Liver (tissue), 9 donors: Measurements from ENCODE around the gene KPNB1. TPM values are rescaled to one million over a fixed set of nuclear protein-coding genes. Genes with fewer than 3 reads are reported as not detected.

ENCODE experiments used
- DNase-seq: peaks from one replicate; pipeline ENCODE4 v3.0.0-alpha.2; 2017; ENCODE audit warnings: low spot score
- H3K27ac ChIP-seq, 2 donors: one replicate each; pipeline ENCODE4 v1.7.0; 2013; ENCODE audit warnings: inconsistent platforms in 2 of 2, low read length in 2 of 2, control low read depth in 1 of 2, low read depth in 1 of 2, mild to moderate bottlenecking in 1 of 2
- H3K27me3 ChIP-seq, 4 donors: one replicate each; pipeline versions ENCODE4 v1.6.1 to v1.7.0; 2013; ENCODE audit warnings: low read length in 3 of 4, inconsistent platforms in 1 of 4, mild to moderate bottlenecking in 1 of 4, moderate library complexity in 1 of 4; ENCODE audit not compliant: control insufficient read depth in 4 of 4, insufficient read depth in 4 of 4
- H3K36me3 ChIP-seq, 4 donors: one replicate each; pipeline versions ENCODE4 v1.6.1 to v1.7.0; 2013; ENCODE audit warnings: low read length in 3 of 4, mild to moderate bottlenecking in 3 of 4, low read depth in 1 of 4, moderate library complexity in 1 of 4; ENCODE audit not compliant: control insufficient read depth in 4 of 4, insufficient read depth in 3 of 4
- H3K4me1 ChIP-seq, 4 donors: one replicate each; pipeline versions ENCODE4 v1.6.1 to v1.7.0; 2013; ENCODE audit warnings: low read length in 3 of 4, mild to moderate bottlenecking in 3 of 4, moderate library complexity in 1 of 4; ENCODE audit not compliant: control insufficient read depth in 4 of 4, insufficient read depth in 4 of 4
- H3K4me3 ChIP-seq, 3 donors: one replicate each; pipeline versions ENCODE4 v1.6.1 to v1.7.0; 2013; ENCODE audit warnings: low read length in 3 of 3, control low read depth in 1 of 3, low read depth in 1 of 3, mild to moderate bottlenecking in 1 of 3
- H3K9ac ChIP-seq, 2 donors: one replicate each; pipeline ENCODE4 v1.7.0; 2013; ENCODE audit warnings: low read length in 2 of 2, mild to moderate bottlenecking in 2 of 2, moderate library complexity in 2 of 2, control low read depth in 1 of 2, low read depth in 1 of 2
- H3K9me3 ChIP-seq, 4 donors: one replicate each; pipeline versions ENCODE4 v1.6.1 to v1.7.0; 2013; ENCODE audit warnings: low read length in 3 of 4; ENCODE audit not compliant: control insufficient read depth in 4 of 4
- EGR1 ChIP-seq, 2 donors: IDR thresholded peaks; 2 replicates each; pipeline ENCODE4 v1.6.1; 2016 to 2018; ENCODE audit warnings: antibody characterized with exemption in 2 of 2, low read depth in 2 of 2
- FOXA1 ChIP-seq: IDR thresholded peaks from 2 replicates; pipeline ENCODE4 v1.6.1; 2016; ENCODE audit warnings: antibody characterized with exemption
- FOXA2 ChIP-seq: IDR thresholded peaks from 2 replicates; pipeline ENCODE4 v1.6.1; 2016; ENCODE audit warnings: antibody characterized with exemption
- GABPA ChIP-seq, 2 donors: IDR thresholded peaks in 1 of 2; conservative IDR thresholded peaks in 1 of 2; 2 replicates each; pipeline ENCODE4 v1.6.1; 2016; ENCODE audit warnings: antibody characterized with exemption in 2 of 2, mild to moderate bottlenecking in 1 of 2, moderate library complexity in 1 of 2
- HNF4G ChIP-seq: IDR thresholded peaks from 2 replicates; pipeline ENCODE4 v1.6.1; 2016; ENCODE audit warnings: antibody characterized with exemption
- NR2F2 ChIP-seq: IDR thresholded peaks from 2 replicates; pipeline ENCODE4 v1.6.1; 2016; ENCODE audit warnings: antibody characterized with exemption
- RAD21 ChIP-seq, 2 donors: IDR thresholded peaks; 2 replicates each; pipeline ENCODE4 v1.6.1; 2016; ENCODE audit warnings: antibody characterized with exemption in 2 of 2, mild to moderate bottlenecking in 2 of 2
- RXRA ChIP-seq, 2 donors: IDR thresholded peaks; 2 replicates each; pipeline ENCODE4 v1.6.1; 2017 to 2018; ENCODE audit warnings: antibody characterized with exemption in 2 of 2, mild to moderate bottlenecking in 1 of 2
- SP1 ChIP-seq: IDR thresholded peaks from 2 replicates; pipeline ENCODE4 v1.6.1; 2018; ENCODE audit warnings: antibody characterized with exemption, mild to moderate bottlenecking
- TAF1 ChIP-seq: conservative IDR thresholded peaks from 2 replicates; pipeline ENCODE4 v1.6.1; 2016; ENCODE audit warnings: antibody characterized with exemption, mild to moderate bottlenecking
- YY1 ChIP-seq: IDR thresholded peaks from 2 replicates; pipeline ENCODE4 v1.6.1; 2016; ENCODE audit warnings: antibody characterized with exemption, mild to moderate bottlenecking
- WGBS: extraction: QIAGEN DNeasy Blood & Tissue Kit; methylation state at CpG from one replicate; pipeline ENCODE4 v1.1.7; 2013; 5-methylcytosine and 5-hydroxymethylcytosine counted together
- polyA plus RNA-seq, 2 donors: library from polyadenylated mRNA; stranded (reverse) in 1 of 2; unstranded in 1 of 2; fragments of 200-250 nt in 1 of 2; fragments of >200 nt in 1 of 2; fragmentation: Nextera tagmentation in 1 of 2; extraction: Ambion mirVana in 1 of 2; gene quantifications; one replicate each; pipeline versions ENCODE4 v1.2.1 to v1.2.3, GENCODE V29; 2013 to 2015
- total RNA-seq, 2 donors: library from RNA; depleted of rRNA; stranded (reverse); fragments of >200 nt; gene quantifications; one replicate each; pipeline ENCODE4 v1.2.3, GENCODE V29; 2014
- TF ChIP-seq, protein P1 (sequence below): IDR thresholded peaks from 2 replicates; pipeline ENCODE4 v1.6.1; 2016; ENCODE audit warnings: antibody characterized with exemption
- TF ChIP-seq, protein P2 (sequence below): IDR thresholded peaks from 2 replicates; pipeline ENCODE4 v1.6.1; 2016; ENCODE audit warnings: antibody characterized with exemption, mild to moderate bottlenecking
- TF ChIP-seq, protein P3 (sequence below): IDR thresholded peaks from 2 replicates; pipeline ENCODE4 v1.6.1; 2016; ENCODE audit warnings: antibody characterized with exemption
- TF ChIP-seq, protein P4 (sequence below): fragments of 150-350 bp; IDR thresholded peaks from 2 replicates; pipeline ENCODE4 v1.5.1; 2017; ENCODE audit warnings: improper control_type of control experiment, low read depth, low read length; ENCODE audit not compliant: missing input control
- TF ChIP-seq, protein P5 (sequence below): IDR thresholded peaks from 2 replicates; pipeline ENCODE4 v1.6.1; 2016; ENCODE audit warnings: antibody characterized with exemption
- donor health status: healthy.
- donor health status: healthy.
- donor health status: healthy.
- donor health status: healthy.
- donor health status: healthy.

KPNB1 gene
- total and polyA plus RNA-seq, 4 donors = 27.6 to 114 (median 75.0) TPM

DNA sequence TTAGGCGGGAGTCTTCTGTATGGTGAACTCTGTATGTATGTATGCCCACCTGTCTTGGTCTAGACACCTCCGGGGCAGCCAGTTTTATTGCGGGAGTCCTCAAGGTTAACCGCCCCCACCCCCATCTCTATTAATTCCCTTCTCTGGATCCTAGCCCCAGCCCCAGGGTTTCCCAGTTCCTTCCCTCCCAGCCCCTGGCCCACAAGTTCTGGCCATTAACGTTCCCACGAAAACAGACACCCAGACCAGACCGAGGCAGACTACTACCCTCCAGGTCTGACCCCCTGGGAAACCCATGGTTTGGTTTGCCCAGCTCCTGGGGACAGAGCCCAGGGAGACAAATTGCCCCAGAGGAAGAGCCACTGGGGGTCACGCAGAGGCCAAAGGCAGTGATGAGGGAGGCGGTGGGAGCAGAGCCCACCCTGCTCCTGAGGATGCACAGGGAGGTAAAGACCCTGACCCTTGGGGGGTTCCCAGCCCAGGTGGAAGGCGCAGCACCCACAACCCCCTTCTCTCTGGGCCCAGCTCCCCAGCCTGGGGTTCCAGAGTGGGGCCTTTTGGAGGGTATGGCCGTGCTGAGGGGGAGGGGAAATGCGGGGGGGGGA, 52.8 kb downstream of the KPNB1 start:
- H3K4me1 ChIP-seq = no peaks in the 10 kb centered on the region
- no peak overlapping the region for H3K9ac ChIP-seq
- no peaks in the 10 kb centered on the region for H3K36me3 ChIP-seq
- no peak overlapping the region for H3K27ac ChIP-seq
- 84% methylated on average over 12 of the region's 12 CpGs for WGBS
- H3K27me3 ChIP-seq = no peaks in the 10 kb centered on the region
- H3K4me3 ChIP-seq = no peak overlapping the region
- TF ChIP-seq FOXA2 = no peak
- TF ChIP-seq FOXA1 = no peak
- no peak for TF ChIP-seq RXRA (IDR thresholded peaks at IDR 0.05)
- TF ChIP-seq, protein P1, sequence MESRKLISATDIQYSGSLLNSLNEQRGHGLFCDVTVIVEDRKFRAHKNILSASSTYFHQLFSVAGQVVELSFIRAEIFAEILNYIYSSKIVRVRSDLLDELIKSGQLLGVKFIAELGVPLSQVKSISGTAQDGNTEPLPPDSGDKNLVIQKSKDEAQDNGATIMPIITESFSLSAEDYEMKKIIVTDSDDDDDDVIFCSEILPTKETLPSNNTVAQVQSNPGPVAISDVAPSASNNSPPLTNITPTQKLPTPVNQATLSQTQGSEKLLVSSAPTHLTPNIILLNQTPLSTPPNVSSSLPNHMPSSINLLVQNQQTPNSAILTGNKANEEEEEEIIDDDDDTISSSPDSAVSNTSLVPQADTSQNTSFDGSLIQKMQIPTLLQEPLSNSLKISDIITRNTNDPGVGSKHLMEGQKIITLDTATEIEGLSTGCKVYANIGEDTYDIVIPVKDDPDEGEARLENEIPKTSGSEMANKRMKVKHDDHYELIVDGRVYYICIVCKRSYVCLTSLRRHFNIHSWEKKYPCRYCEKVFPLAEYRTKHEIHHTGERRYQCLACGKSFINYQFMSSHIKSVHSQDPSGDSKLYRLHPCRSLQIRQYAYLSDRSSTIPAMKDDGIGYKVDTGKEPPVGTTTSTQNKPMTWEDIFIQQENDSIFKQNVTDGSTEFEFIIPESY = no peak
- TF ChIP-seq TAF1 = no peak
- TF ChIP-seq HNF4G = no peak
- TF ChIP-seq GABPA (IDR thresholded peaks at IDR 0.05 in 1 of 2, conservative IDR thresholded peaks at IDR 0.05 in 1 of 2) = no peak
- no peak for TF ChIP-seq RAD21 (IDR thresholded peaks at IDR 0.05)
- TF ChIP-seq, protein P2, sequence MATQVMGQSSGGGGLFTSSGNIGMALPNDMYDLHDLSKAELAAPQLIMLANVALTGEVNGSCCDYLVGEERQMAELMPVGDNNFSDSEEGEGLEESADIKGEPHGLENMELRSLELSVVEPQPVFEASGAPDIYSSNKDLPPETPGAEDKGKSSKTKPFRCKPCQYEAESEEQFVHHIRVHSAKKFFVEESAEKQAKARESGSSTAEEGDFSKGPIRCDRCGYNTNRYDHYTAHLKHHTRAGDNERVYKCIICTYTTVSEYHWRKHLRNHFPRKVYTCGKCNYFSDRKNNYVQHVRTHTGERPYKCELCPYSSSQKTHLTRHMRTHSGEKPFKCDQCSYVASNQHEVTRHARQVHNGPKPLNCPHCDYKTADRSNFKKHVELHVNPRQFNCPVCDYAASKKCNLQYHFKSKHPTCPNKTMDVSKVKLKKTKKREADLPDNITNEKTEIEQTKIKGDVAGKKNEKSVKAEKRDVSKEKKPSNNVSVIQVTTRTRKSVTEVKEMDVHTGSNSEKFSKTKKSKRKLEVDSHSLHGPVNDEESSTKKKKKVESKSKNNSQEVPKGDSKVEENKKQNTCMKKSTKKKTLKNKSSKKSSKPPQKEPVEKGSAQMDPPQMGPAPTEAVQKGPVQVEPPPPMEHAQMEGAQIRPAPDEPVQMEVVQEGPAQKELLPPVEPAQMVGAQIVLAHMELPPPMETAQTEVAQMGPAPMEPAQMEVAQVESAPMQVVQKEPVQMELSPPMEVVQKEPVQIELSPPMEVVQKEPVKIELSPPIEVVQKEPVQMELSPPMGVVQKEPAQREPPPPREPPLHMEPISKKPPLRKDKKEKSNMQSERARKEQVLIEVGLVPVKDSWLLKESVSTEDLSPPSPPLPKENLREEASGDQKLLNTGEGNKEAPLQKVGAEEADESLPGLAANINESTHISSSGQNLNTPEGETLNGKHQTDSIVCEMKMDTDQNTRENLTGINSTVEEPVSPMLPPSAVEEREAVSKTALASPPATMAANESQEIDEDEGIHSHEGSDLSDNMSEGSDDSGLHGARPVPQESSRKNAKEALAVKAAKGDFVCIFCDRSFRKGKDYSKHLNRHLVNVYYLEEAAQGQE = no peak
- TF ChIP-seq, protein P3, sequence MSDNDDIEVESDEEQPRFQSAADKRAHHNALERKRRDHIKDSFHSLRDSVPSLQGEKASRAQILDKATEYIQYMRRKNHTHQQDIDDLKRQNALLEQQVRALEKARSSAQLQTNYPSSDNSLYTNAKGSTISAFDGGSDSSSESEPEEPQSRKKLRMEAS = no peak
- TF ChIP-seq, protein P4, sequence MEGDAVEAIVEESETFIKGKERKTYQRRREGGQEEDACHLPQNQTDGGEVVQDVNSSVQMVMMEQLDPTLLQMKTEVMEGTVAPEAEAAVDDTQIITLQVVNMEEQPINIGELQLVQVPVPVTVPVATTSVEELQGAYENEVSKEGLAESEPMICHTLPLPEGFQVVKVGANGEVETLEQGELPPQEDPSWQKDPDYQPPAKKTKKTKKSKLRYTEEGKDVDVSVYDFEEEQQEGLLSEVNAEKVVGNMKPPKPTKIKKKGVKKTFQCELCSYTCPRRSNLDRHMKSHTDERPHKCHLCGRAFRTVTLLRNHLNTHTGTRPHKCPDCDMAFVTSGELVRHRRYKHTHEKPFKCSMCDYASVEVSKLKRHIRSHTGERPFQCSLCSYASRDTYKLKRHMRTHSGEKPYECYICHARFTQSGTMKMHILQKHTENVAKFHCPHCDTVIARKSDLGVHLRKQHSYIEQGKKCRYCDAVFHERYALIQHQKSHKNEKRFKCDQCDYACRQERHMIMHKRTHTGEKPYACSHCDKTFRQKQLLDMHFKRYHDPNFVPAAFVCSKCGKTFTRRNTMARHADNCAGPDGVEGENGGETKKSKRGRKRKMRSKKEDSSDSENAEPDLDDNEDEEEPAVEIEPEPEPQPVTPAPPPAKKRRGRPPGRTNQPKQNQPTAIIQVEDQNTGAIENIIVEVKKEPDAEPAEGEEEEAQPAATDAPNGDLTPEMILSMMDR = no peak
- TF ChIP-seq, protein P5, sequence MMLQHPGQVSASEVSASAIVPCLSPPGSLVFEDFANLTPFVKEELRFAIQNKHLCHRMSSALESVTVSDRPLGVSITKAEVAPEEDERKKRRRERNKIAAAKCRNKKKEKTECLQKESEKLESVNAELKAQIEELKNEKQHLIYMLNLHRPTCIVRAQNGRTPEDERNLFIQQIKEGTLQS = no peak
- no peak for TF ChIP-seq SP1
- no peak for TF ChIP-seq EGR1 (IDR thresholded peaks at IDR 0.05; ENCODE audit: low read depth in 2 of 2)
- no peak for TF ChIP-seq NR2F2
- DNase-seq = no peak
- H3K9me3 ChIP-seq = no peaks in the 10 kb centered on the region

DNA sequence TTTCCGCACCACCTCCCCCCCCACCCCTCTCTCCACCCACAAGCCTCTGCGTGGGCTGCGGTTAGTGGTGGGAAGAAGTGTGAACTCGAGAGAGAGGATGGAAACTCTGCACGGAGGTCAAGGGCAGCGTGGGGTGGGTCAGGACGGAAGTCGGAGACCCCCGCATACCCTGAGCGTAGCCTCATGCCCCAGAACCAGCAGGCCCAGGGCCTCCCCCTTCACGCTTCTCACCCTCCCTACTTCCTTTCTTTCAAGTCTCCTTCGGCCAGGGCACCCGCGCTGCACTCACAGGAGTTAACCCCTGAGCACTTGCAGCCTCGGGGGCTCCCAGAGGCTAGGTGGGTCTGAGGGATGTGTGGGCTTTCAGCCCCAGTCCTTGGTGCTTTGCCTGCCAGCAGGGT, 53.5 kb downstream of the KPNB1 start:
- no peak for DNase-seq
- no peaks in the 10 kb centered on the region for H3K4me1 ChIP-seq
- no peaks in the 10 kb centered on the region for H3K27me3 ChIP-seq
- no peaks in the 10 kb centered on the region for H3K9me3 ChIP-seq
- no peaks in the 10 kb centered on the region for H3K36me3 ChIP-seq
- no peak overlapping the region for H3K27ac ChIP-seq
- H3K9ac ChIP-seq = no peak overlapping the region
- H3K4me3 ChIP-seq = no peak overlapping the region
- WGBS = 72% methylated on average over 15 of the region's 15 CpGs
- TF ChIP-seq TAF1 (no peak), EGR1 (IDR thresholded peaks at IDR 0.05; ENCODE audit: low read depth in 2 of 2) (no peak), NR2F2 (no peak), GABPA (IDR thresholded peaks at IDR 0.05 in 1 of 2, conservative IDR thresholded peaks at IDR 0.05 in 1 of 2) (no peak), HNF4G (no peak), YY1 (no peak), SP1 (no peak), RXRA (IDR thresholded peaks at IDR 0.05) (no peak)
- TF ChIP-seq, protein P1 = no peak
- TF ChIP-seq, protein P5 = no peak
- TF ChIP-seq, protein P2 = no peak
